ACHN (cell line): ENCODE data around the gene CTU1.

Source experiments
- DNase-seq: peaks from one replicate; pipeline ENCODE4 v3.0.0-alpha.2; 2015
- in situ Hi-C: cut with HindIII; loops from 2 replicates; pipeline ENCODE4 v1.10.0; 2017; ENCODE audit warnings: low sequenced_read_pairs, low pct_ligation_motif_present, low pct_unique_long_range_greater_than_20kb

Gene CTU1

GRCh38 chr19:51091895-51092873, 16.0 kb downstream of the CTU1 start:
- in situ Hi-C loops = no loop called here
- DNase-seq = no peak

GRCh38 chr19:51091126-51091525, 17.1 kb downstream of the CTU1 start:
- DNase-seq = no peak
- in situ Hi-C loops = no loop called here

- DNase-seq = no peak
- in situ Hi-C loops = no loop called here
These were observed 17.7 kb downstream of the CTU1 start for GRCh38 chr19:51090471-51090870.

GRCh38 chr19:51089786-51090185, 18.4 kb downstream of the CTU1 start:
- in situ Hi-C loops = no loop called here
- DNase-seq = no peak

- in situ Hi-C loops = no loop called here
- no peak for DNase-seq
These were observed 21.9 kb downstream of the CTU1 start for GRCh38 chr19:51086153-51086850.

GRCh38 chr19:51084505-51084904, 23.7 kb downstream of the CTU1 start:
- in situ Hi-C loops = no loop called here
- DNase-seq = no peak

GRCh38 chr19:51083783-51084182, 24.4 kb downstream of the CTU1 start:
- in situ Hi-C loops = no loop called here

GRCh38 chr19:51083181-51083580, 25.0 kb downstream of the CTU1 start:
- in situ Hi-C loops = no loop called here
- DNase-seq = no peak

More at GRCh38 chr19:51083783-51084182, 24.4 kb downstream of the CTU1 start:
- DNase-seq = no peak

- DNase-seq = no peak
- in situ Hi-C loops = no loop called here
These were observed 25.6 kb downstream of the CTU1 start, which contains the start of gene KLK14 for GRCh38 chr19:51082611-51083010. KLK14 (minus strand) TSS chr19:51082887; CDS start chr19:51082614, 273 bp downstream.

- in situ Hi-C loops = no loop called here
- DNase-seq = no peak
These were observed 26.7 kb downstream of the CTU1 start for GRCh38 chr19:51081476-51081875.

- DNase-seq = no peak
- in situ Hi-C loops = no loop called here
These were observed 28.6 kb downstream of the CTU1 start for GRCh38 chr19:51079481-51080110.

GRCh38 chr19:51078731-51079130, 29.5 kb downstream of the CTU1 start:
- DNase-seq = no peak
- in situ Hi-C loops = no loop called here

- in situ Hi-C loops = no loop called here
- no peak for DNase-seq
These were observed 30.1 kb downstream of the CTU1 start for GRCh38 chr19:51078104-51078503.

- in situ Hi-C loops = no loop called here
- no peak for DNase-seq
These were observed 31.5 kb downstream of the CTU1 start for GRCh38 chr19:51076631-51077213.

GRCh38 chr19:51075998-51076397, 32.2 kb downstream of the CTU1 start:
- in situ Hi-C loops = no loop called here
- DNase-seq = no peak

- in situ Hi-C loops = no loop called here
- DNase-seq = no peak
These were observed 37.2 kb downstream of the CTU1 start for GRCh38 chr19:51071095-51071405.

GRCh38 chr19:51070334-51071094, 37.7 kb downstream of the CTU1 start:
- no peak for DNase-seq
- in situ Hi-C loops = no loop called here
